Measurements from ENCODE around the gene ERFL. TPM values are rescaled to one million over a fixed set of nuclear protein-coding genes. Genes with fewer than 3 reads are reported as not detected.

ERFL gene
- total RNA-seq, 2 donors from 2014 or later: 0.36 to 1.9 TPM

DNA sequence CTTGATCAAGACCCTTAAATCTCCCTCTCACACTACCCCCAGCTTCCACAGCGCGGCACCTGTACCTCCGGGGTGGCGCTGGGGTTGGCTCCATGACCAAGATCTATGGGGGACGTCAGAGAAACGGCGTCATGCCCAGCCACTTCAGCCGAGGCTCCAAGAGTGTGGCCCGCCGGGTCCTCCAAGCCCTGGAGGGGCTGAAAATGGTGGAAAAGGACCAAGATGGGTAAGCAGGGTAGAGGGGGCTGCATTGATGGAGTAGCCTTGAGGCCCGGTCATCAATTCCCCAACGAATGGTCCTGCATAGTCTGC is 59.3 kb downstream of the ERFL start:
- WGBS: 78% methylated on average over 12 of the region's 12 CpGs
- Histone ChIP-seq H3K36me3 (peaks cover 2 to 15% of the 10 kb centered on the region in 2 donors), H3K4me3 (no peak overlapping the region), H3K27me3 (replicated peaks; ENCODE audit: insufficient read depth) (no peaks in the 10 kb centered on the region), H3K27ac (no peak overlapping the region), H3K9me3 (no peaks in the 10 kb centered on the region), H3K4me1 (replicated peaks) (peaks cover 4% of the 10 kb centered on the region)
- DNase-seq (ENCODE audit: low spot score): no peak
- TF ChIP-seq POLR2AphosphoS5 (IDR thresholded peaks at IDR 0.05) (no peak), POLR2A (IDR thresholded peaks at IDR 0.05) (no peak)
- TF ChIP-seq, protein P1, sequence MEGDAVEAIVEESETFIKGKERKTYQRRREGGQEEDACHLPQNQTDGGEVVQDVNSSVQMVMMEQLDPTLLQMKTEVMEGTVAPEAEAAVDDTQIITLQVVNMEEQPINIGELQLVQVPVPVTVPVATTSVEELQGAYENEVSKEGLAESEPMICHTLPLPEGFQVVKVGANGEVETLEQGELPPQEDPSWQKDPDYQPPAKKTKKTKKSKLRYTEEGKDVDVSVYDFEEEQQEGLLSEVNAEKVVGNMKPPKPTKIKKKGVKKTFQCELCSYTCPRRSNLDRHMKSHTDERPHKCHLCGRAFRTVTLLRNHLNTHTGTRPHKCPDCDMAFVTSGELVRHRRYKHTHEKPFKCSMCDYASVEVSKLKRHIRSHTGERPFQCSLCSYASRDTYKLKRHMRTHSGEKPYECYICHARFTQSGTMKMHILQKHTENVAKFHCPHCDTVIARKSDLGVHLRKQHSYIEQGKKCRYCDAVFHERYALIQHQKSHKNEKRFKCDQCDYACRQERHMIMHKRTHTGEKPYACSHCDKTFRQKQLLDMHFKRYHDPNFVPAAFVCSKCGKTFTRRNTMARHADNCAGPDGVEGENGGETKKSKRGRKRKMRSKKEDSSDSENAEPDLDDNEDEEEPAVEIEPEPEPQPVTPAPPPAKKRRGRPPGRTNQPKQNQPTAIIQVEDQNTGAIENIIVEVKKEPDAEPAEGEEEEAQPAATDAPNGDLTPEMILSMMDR (IDR thresholded peaks at IDR 0.05): no peak
- intact Hi-C loops (cut with DNase I): no loop called here

DNA sequence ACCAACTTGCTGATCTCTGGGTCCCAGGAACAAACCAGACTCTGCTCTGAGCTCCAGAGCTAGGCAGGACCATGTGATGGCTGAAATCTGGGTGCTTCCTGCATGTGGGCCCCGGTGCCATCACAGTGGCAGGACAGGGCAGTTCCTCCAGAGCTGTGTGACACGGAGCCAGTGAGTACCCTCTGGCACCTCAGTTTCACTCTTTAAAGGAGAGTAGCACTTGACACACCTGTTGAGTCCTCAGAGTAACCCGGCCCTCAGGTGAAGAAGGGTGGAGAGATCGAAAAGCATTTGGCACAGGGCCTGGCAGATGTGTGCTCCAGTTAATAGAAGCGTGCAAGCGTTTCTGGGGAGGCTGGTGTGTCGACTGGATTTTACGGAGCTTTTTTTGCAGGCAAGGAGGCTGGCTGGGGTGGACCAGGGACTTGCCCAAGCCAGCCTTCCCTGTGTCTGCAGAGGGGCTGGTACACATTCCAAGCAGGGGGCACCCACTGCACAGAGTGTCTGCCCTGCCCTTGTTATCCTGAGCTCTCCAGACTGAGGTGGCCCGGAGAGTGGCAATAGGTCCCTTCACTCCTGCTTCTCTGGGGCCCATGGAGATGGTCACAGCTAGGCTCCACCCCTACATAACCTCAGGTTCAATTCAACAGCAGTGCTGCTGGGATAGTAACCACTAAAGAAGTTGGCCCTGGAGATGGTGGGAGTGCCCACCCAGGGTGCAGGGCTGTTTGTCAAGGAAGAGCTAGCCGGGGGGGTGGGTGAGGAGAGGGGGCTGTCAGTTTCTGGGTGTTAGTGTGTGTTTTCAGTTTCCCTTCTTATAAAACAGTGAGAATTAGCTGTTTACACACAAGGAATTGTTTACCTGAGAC is 59.9 kb downstream of the ERFL start:
- no peak overlapping the region for H3K4me3 ChIP-seq
- peaks cover 2 to 15% of the 10 kb centered on the region in 2 donors for H3K36me3 ChIP-seq
- no peaks in the 10 kb centered on the region for H3K9me3 ChIP-seq
- TF ChIP-seq, protein P1 (IDR thresholded peaks at IDR 0.05): no peak
- TF ChIP-seq POLR2A (IDR thresholded peaks at IDR 0.05): no peak
- TF ChIP-seq POLR2AphosphoS5 (IDR thresholded peaks at IDR 0.05): no peak
- 53% methylated on average over 10 of the region's 10 CpGs for whole genome bisulfite sequencing
- H3K27me3 ChIP-seq (replicated peaks; ENCODE audit: insufficient read depth): no peaks in the 10 kb centered on the region
- H3K4me1 ChIP-seq (replicated peaks): peaks cover 4% of the 10 kb centered on the region
- H3K27ac ChIP-seq: no peak overlapping the region
- no peak for DNase-seq (ENCODE audit: low spot score)
- intact Hi-C loops (cut with DNase I): no loop called here

DNA sequence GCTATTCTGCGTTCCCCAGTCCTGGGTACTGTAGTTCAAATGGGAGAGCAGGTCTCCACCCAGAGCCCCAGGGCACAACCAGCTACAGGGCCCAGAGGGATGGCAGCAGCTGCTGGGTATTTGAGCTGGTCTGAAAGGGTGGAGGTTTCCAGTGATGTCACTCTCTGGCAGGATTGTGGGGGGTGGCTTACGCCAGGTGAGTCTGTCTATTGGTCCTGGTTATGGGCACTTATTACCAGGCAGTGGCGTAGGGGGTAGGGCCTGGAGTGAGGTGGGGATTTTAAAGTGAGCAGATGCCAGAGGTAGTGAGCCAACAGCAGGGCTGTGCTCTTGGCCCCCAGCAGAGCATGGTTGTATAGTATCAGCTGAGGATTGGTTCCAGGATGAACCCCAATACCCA is 62.0 kb downstream of the ERFL start:
- Histone ChIP-seq H3K27ac (no peak overlapping the region), H3K4me1 (replicated peaks) (peaks cover 11% of the 10 kb centered on the region), H3K9me3 (no peaks in the 10 kb centered on the region), H3K27me3 (replicated peaks; ENCODE audit: insufficient read depth) (no peaks in the 10 kb centered on the region), H3K4me3 (no peak overlapping the region), H3K36me3 (peaks cover 2 to 23% of the 10 kb centered on the region in 2 donors)
- DNase-seq (ENCODE audit: low spot score): no peak
- 96% methylated on average over 3 of the region's 3 CpGs for WGBS
- intact Hi-C loops (cut with DNase I): no loop called here
- TF ChIP-seq POLR2A (IDR thresholded peaks at IDR 0.05) (no peak), POLR2AphosphoS5 (IDR thresholded peaks at IDR 0.05) (no peak)
- TF ChIP-seq, protein P1 (IDR thresholded peaks at IDR 0.05): no peak

DNA sequence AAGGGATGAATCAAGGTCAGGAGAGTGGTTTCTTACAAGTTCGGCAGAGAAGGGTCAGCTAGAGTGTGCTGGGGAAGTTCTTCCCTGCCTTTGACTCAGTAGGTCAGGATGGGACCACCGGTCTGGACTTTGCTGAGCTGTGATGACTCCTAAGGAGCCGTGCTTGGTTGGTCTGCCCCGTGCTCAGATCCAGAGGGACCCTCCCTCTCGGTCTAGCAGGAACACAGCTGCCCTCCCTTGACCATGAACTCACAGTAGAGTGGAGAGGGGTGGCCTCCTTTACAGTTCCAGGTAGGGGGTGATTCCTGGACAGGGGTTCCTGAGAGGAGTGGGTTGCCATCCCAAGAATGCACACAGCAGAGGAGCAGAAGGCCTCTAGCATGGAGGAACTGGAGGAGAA is 63.9 kb downstream of the ERFL start:
- WGBS: 84% methylated on average over 5 of the region's 5 CpGs
- intact Hi-C loops (cut with DNase I): loop anchor here (5.0 kb wide), 1 partner anchor 93 kb away; the partner anchor contains the start of gene RABAC1
- Histone ChIP-seq H3K4me1 (replicated peaks) (peaks cover 13% of the 10 kb centered on the region), H3K27ac (no peak overlapping the region), H3K27me3 (replicated peaks; ENCODE audit: insufficient read depth) (no peaks in the 10 kb centered on the region), H3K9me3 (no peaks in the 10 kb centered on the region), H3K36me3 (peaks cover 2 to 23% of the 10 kb centered on the region in 2 donors), H3K4me3 (no peak overlapping the region)
- TF ChIP-seq, protein P1 (IDR thresholded peaks at IDR 0.05): no peak
- TF ChIP-seq POLR2A (IDR thresholded peaks at IDR 0.05): no peak
- no peak for TF ChIP-seq POLR2AphosphoS5 (IDR thresholded peaks at IDR 0.05)
- DNase-seq (ENCODE audit: low spot score): no peak

Measured in prostate gland (tissue), 2 donors.